ENCODE data around the gene ZNF385A. TPM values are rescaled to one million over a fixed set of nuclear protein-coding genes. Genes with fewer than 3 reads are reported as not detected.

The ZNF385A gene
- total and polyA plus RNA-seq, 2 of the 8 experiments (the other 6 are each of a cell fraction or from before 2014, with no cell fraction given) = 5.2 to 14.3 TPM

- no peak for FAIRE-seq
- no peak overlapping the region for H3K27ac ChIP-seq (ENCODE audit: low read depth, low read length)
- WGBS, 2 experiments (ENCODE audit: extremely low coverage in 1 of 2, insufficient coverage in 1 of 2, insufficient read length in 1 of 2, insufficient replicate concordance in 2 of 2, low coverage in 1 of 2, low lambda C conversion rate in 2 of 2, missing lambda C conversion rate in 1 of 2) = 2% methylated on average over 23 of the region's 51 CpGs; no CpG with 5 or more reads in 1 of the 2 experiments
- TF ChIP-seq SP4 (IDR thresholded peaks at IDR 0.05; ENCODE audit: low read length) (no peak), RAD21 (IDR thresholded peaks at IDR 0.05 in 1 of 2, conservative IDR thresholded peaks at IDR 0.05 in 1 of 2; ENCODE audit: low read depth in 2 of 2, low read length in 2 of 2) (no peak), ATF3 (IDR thresholded peaks at IDR 0.05; ENCODE audit: insufficient read depth, low read depth, low read length) (no peak), SIRT6 (IDR thresholded peaks at IDR 0.05; ENCODE audit: low read length) (no peak), YY1 (IDR thresholded peaks at IDR 0.05; ENCODE audit: low read depth, low read length) (no peak), EGR1 (IDR thresholded peaks at IDR 0.05; ENCODE audit: borderline replicate concordance, low read depth, low read length) (peak; percentile 81; the same call in 1 of the 2 replicates), BCL11A (IDR thresholded peaks at IDR 0.05; ENCODE audit: low read depth in 2 of 2, low read length in 2 of 2) (no peak)
These were observed 6.4 kb upstream of the ZNF385A start for GRCh38 chr12:54390668-54391551.

More at GRCh38 chr12:54390668-54391551, 6.4 kb upstream of the ZNF385A start:
- H3K79me2 ChIP-seq (ENCODE audit: control insufficient read depth in 1 of 2, insufficient read depth in 2 of 2, low read length in 2 of 2) = no peaks in the 10 kb centered on the region
- H3K14ac ChIP-seq (ENCODE audit: insufficient read length) = no peak overlapping the region
- peak overlapping the region; percentile 69 for H4K5ac ChIP-seq (ENCODE audit: insufficient read length, low read depth, low read length)
- H3K23me2 ChIP-seq (ENCODE audit: low read depth, low read length) = peaks cover 14% of the 10 kb centered on the region
- no peaks in the 10 kb centered on the region for H3K9me3 ChIP-seq (ENCODE audit: insufficient read depth in 2 of 2, low read depth in 1 of 2, low read length in 1 of 2)
- H3K9ac ChIP-seq (replicated peaks in 1 of 4; ENCODE audit: extremely low read depth in 1 of 4, low read depth in 3 of 4, low read length in 3 of 4) = no peak overlapping the region; a peak in 1 of 7 replicates
- ChIA-PET POLR2A (ENCODE audit: partially characterized antibody) (interaction anchor here (0.6 to 1.4 kb wide), 5 partner anchors 33 to 1780 kb away, joined by 3 to 4 read pairs (median 3); no protein-coding TSS in a partner anchor), CTCF (ENCODE audit: partially characterized antibody) (interaction anchor here (0.6 to 5.5 kb wide), 13 partner anchors 9 to 1274 kb away, joined by 3 to 110 read pairs (median 4); partner anchors contain the start of gene ZNF385A)
- H3K23ac ChIP-seq (ENCODE audit: insufficient read length) = no peak overlapping the region
- no peak overlapping the region for H2AK5ac ChIP-seq (ENCODE audit: low read depth, low read length)
- no peak overlapping the region for H2BK120ac ChIP-seq (replicated peaks; ENCODE audit: low read depth, low read length)
- H3K4ac ChIP-seq (replicated peaks; ENCODE audit: insufficient read length, low read depth, low read length) = no peak overlapping the region
- H4K91ac ChIP-seq (replicated peaks; ENCODE audit: insufficient read length, low read length) = peak overlapping the region; percentile 69
- no peak overlapping the region; the same call in 1 of the 2 replicates for H2BK15ac ChIP-seq (ENCODE audit: low read length)
- peaks cover 38 to 57% (median 47%) of the 10 kb centered on the region in 4 experiments for H3K4me1 ChIP-seq (replicated peaks in 1 of 4; ENCODE audit: control insufficient read depth in 3 of 4, insufficient read depth in 4 of 4, low read length in 3 of 4)
- no peak overlapping the region for H2BK20ac ChIP-seq (ENCODE audit: low read length)
- H3K18ac ChIP-seq (ENCODE audit: extremely low read depth, low read length) = peak overlapping the region; percentile 94
- no peaks in the 10 kb centered on the region; a peak in 1 of 8 replicates for H3K36me3 ChIP-seq (ENCODE audit: control insufficient read depth in 2 of 4, insufficient read depth in 4 of 4, low read length in 3 of 4)
- peaks cover 0 to 4% of the 10 kb centered on the region in 2 experiments for H4K20me1 ChIP-seq (replicated peaks in 1 of 2; ENCODE audit: control insufficient read depth in 1 of 2, insufficient read depth in 2 of 2, low read length in 2 of 2)
- peaks cover 0 to 4% (median 0%) of the 10 kb centered on the region in 4 experiments; a peak in 2 of 7 replicates for H3K27me3 ChIP-seq (replicated peaks in 1 of 4; ENCODE audit: control insufficient read depth in 3 of 4, extremely low read depth in 1 of 4, insufficient read depth in 3 of 4, low read length in 3 of 4)
- H4K8ac ChIP-seq (ENCODE audit: extremely low read depth, insufficient read depth, low read length) = no peak overlapping the region
- peak overlapping the region; percentile 76 to 87 for H3K4me2 ChIP-seq (ENCODE audit: insufficient read depth in 1 of 2, low read depth in 2 of 2, low read length in 2 of 2)
- peak overlapping the region; percentile 57 to 96 (median 69) for H3K4me3 ChIP-seq (ENCODE audit: extremely low read depth in 1 of 4, insufficient read depth in 2 of 4, low read depth in 3 of 4, low read length in 4 of 4)
- H2BK5ac ChIP-seq (ENCODE audit: low read depth, low read length) = peak overlapping the region; percentile 85
- H2BK12ac ChIP-seq (ENCODE audit: low read depth, low read length) = peak overlapping the region; percentile 95; the same call in 1 of the 2 replicates
- no peak overlapping the region for H2AFZ ChIP-seq (ENCODE audit: low read length)
- H3K56ac ChIP-seq (replicated peaks; ENCODE audit: insufficient read length, low read depth, low read length) = peak overlapping the region; percentile 42
- H3K79me1 ChIP-seq (ENCODE audit: low read depth, low read length) = 0 out of 2 replicates have a peak, but pooled peaks cover 3% of the 10 kb centered on the region
- peak in 1 of 2 experiments; percentile 89 for DNase-seq (ENCODE audit: low read depth in 1 of 2, low spot score in 2 of 2)
